ELF-1 (cell line): ENCODE measurements around the gene FOXO3.

Source experiments
- DNase-seq: peaks from one replicate; pipeline ENCODE4 v3.0.0-alpha.2; 2016; ENCODE audit warnings: low read depth, low spot score

FOXO3 gene

GRCh38 chr6:108574457-108575141 is 13.9 kb downstream of the FOXO3 start:
- DNase-seq: no peak

- no peak for DNase-seq
Observed at GRCh38 chr6:108575905-108576494, 15.3 kb downstream of the FOXO3 start.

DNA sequence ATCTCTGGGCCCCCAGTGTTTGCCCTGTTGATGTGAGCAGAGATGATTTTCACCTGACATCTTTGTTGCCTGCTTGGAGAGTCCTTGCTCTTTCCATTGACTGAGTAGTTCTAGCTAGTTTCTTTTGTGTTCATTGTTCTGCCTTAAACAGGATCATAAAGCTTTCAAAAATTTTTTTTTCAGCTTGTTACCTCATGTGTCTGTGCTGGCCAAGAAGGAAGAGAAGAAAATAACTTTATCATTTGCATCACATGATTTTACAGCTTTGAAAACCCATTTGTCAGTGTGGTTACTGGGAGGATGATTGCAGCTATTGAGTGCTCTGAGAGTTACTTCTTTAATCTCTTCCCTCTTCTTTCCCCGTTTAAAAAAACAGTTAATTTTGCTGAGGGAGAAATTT is 16.0 kb downstream of the FOXO3 start:
- no peak for DNase-seq

- DNase-seq: no peak
Observed at GRCh38 chr6:108578166-108578565, 17.4 kb downstream of the FOXO3 start.

DNA sequence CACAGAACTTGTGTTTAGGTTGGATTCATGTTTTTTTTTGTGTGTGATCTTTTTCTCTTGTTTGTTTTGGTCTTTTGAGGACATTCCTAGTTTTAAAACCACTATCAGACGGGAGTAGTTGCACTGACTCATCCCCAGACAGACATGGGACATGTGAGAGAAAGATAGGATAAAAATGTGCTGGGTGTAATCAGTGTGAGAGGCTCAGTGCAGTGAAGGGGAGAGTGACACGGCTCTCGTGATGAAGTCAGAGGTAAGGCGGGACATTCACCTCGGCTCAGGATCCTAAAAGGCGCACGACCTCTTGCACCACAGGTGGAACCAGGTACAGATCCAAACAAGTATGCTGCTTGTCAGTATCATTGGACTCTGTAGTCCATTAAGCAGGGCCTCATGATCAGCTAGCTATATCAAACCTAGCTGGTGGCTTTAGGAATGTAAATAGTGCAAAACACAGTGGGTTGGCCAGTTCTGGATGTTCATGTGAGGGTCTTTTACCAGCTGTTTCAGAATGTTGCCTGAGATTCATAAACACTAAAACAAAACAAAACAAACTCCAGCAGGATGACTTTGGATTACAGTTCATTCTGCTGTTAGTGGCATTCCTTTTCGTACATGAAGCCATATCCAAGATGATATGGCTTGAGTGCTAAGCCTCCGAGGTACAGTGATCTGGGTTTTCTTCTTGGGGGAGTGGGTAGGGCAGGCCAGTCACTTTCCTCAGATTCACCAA is 18.0 kb downstream of the FOXO3 start:
- DNase-seq: peak; percentile 9

GRCh38 chr6:108579328-108579721 is 18.6 kb downstream of the FOXO3 start:
- DNase-seq: no peak

GRCh38 chr6:108580646-108581045 is 19.9 kb downstream of the FOXO3 start:
- DNase-seq: no peak

DNA sequence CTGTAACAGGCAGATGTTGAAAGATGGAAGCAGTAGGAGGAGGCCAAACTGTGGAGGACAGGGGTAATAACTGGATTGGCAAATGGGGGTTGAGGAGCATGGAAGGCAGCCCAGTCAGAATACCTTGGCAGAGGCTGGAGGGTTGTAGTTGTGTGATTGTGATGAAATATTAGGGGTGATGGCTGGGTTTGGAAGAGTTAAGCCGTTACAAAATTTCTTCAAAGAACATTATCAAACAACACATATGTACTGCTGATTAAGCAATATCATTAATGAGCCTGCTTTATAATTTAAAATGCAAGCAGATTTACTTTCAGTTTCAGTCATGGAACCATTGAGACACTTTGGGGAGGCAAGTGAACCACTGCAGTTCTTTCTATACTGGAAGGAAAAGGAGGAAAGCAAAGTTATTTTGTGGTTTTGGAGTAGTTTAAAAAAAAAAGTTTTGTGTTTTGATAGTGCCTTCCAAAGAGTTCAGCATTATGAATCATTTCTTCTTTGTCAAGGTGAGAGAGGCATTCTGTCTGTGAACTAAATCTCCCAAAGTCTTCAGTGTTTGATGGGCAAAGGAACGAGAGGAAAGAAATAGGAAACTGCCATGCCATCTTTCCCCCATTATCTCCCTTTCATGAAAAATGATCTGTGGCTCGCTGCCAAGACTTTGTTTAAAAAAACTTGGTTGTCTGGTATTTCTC is 20.7 kb downstream of the FOXO3 start:
- DNase-seq: no peak

DNA sequence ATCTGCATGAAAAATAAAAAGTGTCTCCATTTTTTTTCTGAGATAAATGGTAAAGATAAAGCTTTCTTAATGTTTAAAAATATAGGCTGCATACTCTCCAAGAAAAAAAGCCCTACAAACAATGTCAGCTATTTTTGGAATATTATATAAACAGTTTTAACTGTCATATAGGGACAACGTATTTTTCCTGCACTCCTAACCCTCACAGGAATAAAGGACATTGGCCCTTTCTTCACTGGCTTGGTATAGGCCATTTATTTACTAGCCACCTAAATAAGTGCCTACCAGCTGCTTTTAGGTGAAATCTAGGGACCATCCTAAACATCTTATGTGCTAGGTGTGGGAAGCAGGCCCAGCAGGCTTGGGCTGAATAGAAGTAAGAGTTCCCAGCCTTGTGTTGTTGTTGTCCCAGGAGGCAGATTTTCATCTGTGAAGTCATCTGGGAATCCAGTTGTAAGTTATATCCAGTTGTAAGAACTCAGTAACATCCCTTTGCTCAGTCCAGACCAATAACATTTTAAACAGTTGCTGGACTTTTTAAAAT is 21.3 kb downstream of the FOXO3 start:
- no peak for DNase-seq

DNA sequence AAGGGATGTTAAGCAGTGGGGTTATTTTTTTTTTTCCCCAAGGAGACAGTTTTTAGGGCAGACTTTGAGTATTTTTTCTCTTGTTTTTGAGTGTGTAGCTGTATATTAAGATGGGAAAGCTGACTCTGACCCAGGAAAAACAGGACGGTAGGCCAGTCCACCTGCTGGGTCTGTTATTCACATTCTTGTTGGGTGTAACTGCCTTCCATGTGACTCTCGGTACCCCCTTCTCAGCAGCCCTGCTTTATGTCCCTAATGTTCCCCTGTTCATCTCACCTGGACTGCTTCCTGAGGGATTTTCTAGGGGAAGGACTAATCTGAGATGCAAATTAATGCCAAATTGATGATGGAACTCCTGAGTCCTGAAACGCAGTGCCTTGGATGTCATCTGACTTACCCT is 21.9 kb downstream of the FOXO3 start:
- DNase-seq: no peak

GRCh38 chr6:108584323-108584722 is 23.6 kb downstream of the FOXO3 start:
- no peak for DNase-seq

DNA sequence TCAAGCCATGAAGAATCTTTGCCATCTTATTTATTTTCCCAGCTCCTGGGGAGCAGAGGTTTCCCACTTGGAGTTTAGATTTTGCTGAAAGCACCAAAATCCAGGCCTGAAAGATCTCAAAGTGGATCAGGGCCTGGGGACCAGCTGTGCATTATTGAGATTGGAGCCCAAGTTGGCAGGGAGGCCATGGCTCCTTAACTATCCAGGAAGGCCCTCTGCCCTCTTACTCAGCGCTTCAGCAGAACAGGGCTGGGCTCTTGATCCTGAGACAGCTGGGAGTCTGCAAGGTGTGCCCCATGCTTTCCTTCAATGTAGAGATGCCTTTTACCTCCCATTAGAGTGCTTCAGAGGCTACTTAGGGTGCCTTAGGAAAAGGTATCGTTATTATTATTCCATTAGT is 24.6 kb downstream of the FOXO3 start:
- no peak for DNase-seq

GRCh38 chr6:108585921-108586536 is 25.3 kb downstream of the FOXO3 start:
- DNase-seq: no peak

DNA sequence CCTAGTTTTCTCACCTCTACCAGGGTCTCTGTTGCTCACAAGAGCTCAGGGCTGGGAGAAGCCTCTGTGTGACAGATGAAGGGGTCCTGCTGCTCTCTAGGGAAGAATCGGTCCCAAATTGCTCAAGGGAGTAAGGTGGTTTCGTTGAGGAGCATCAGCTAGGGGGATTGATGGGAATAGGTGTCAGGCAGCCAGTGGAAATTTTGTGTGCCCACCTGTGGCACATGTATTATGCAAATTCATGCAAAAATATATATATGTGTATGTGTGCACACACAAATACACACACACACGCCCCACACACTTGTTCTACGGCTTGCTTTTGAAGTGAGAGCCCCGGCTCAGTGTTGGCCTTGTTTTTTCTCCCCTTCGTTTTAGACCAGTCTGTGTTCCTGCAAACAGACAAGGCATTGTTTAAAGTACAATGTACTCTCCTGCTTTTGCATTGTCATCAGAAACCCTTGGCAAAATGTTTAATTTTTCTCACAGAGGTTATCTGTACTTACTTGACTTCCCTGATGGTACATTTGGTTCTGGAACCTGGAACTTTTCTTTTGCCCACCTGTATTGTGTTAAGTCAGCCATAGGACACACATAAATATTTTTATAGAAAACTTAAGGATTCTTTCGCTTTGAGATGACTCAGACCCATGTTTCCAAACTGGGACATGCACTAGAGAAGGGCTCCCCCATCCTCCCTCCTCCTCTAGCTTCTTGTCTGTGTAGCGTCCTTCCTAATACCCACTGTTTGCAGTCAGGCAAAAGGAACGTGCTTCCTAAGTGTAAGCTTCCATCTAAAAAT is 26.7 kb downstream of the FOXO3 start:
- DNase-seq: no peak

DNA sequence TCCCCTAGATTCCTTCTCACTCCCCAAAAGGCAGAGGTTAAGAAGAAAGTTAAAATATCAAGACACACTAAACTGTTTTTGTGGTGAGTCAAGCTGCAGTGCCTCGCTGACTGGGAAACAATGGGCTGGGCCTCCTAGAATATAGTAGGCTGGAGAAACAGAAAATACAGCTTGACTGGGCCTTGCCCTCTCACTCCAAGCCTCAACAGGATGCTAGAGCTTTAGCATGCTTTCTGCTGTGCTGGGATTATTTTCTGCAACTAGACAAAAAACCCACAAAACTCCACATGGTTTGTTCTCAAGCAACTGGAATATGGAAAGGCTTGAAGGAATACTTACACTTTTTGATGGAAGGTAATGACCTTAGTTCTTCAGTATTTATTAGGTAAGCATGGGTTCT is 27.9 kb downstream of the FOXO3 start:
- peak; percentile 36 for DNase-seq

GRCh38 chr6:108589244-108589791 is 28.6 kb downstream of the FOXO3 start:
- peak; percentile 93 for DNase-seq

DNA sequence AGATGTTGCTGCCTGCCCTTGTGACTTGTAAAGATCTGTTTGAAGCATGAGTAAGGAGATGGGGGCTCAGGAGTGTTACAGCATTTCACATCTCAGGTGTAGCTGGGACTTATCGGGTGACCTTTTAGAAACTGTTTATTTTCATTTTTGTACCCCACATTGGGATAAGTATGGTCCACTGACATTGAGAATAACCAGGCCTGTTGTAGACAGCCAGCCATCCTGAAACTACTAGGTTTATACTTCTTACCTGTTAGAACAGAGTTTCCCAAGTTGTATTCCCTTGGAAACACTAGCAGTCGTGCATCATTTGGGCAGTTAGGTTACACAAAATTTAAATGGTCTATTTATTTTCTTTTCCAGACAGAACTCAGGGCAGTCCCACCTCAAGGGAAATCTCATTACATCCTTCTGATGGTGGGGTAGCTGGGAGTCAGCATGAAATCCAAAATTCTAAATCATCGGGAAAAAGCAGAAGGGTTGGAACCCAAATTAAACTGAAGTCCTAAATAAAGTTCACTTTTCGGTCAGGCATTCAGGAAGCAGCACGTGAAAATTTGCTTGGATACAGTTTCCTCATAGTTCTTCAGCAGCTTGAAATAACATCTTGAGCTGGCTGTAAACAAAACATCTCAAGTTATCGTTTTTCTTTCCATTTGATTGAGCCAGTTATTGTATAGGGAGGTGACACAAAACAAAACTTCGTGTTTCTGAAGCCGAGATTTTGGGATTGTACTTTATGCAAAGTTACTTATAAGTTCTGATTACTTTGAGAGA is 30.5 kb downstream of the FOXO3 start:
- DNase-seq: no peak

DNA sequence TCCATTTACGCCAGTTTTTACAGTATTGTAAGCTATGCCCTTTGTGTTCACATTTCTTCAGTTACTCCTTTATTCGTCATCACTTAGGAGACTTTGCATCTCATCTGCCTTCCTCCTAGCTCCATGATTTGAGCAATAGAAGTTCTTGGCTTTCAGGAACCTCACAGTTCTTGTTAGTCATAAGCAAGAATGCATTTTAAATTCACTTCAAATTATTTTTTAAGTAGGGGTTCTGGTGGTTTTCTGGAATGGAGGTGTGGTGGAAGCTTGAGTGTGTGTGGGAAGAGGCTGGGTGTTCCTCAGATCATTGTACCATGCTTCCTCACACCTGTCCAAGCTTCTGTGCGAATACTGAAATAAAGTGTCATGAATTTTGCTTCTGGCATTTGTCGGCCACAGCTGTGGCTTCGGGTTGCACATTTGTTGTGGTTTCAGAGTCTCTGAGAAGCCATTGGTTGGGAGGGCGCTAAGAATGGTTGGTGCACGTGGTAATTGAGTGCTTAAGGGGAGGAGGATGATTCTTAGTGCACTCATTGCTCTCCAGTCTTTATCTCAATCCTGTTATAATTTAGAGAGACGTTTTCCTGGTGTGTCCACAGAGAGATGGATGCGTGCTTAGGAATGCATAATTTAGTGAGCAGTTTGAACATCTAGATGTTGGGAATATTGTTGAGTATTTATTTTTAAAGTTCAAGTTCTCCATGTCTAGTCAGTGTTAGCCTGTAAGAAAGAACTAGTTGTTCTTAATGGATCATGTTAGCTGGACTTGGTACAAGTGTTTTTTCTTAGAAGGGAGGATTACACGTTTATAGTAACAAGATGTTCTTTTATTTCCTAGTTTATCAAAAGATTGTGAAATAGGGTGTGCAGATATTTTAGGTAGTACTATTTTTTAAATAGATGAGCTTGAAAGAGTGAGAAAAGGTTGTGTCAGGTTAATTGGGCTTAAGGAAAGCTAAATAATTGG is 31.9 kb downstream of the FOXO3 start:
- peak; percentile 22 for DNase-seq

- DNase-seq: no peak
Observed at GRCh38 chr6:108594151-108594550, 33.4 kb downstream of the FOXO3 start.
